Mesothelial cell of epicardium (in vitro differentiated cells): ENCODE measurements around the gene UTS2. TPM values are rescaled to one million over a fixed set of nuclear protein-coding genes. Genes with fewer than 3 reads are reported as not detected.

ENCODE experiments used
- DNase-seq, 2 experiments: peaks; one replicate each; pipeline ENCODE4 v3.0.0; 2021; ENCODE audit warnings: low spot score in 2 of 2; ENCODE audit not compliant: unreplicated experiment in 2 of 2
- H3K27ac Mint-ChIP-seq: 2 replicates; pipeline ENCODE4 v1.8.0; 2021; ENCODE audit warnings: mixed read lengths
- H3K27me3 Mint-ChIP-seq: 2 replicates; pipeline ENCODE4 v1.8.0; 2021; ENCODE audit warnings: low read depth, mixed read lengths
- H3K36me3 Mint-ChIP-seq: 2 replicates; pipeline ENCODE4 v1.8.0; 2021; ENCODE audit warnings: mixed read lengths
- H3K4me1 Mint-ChIP-seq: 2 replicates; pipeline ENCODE4 v1.8.0; 2021; ENCODE audit warnings: mixed read lengths
- H3K4me3 Mint-ChIP-seq: 2 replicates; pipeline ENCODE4 v1.8.0; 2021; ENCODE audit warnings: mild to moderate bottlenecking, moderate library complexity, mixed read lengths
- H3K9me3 Mint-ChIP-seq: 2 replicates; pipeline ENCODE4 v1.8.0; 2021; ENCODE audit warnings: mixed read lengths
- total RNA-seq: library from RNA; stranded (reverse); gene quantifications from 3 replicates; pipeline ENCODE4 v1.2.1, GENCODE V29; 2021
- TF ChIP-seq, protein P1 (sequence below): fragments of 200-600 bp; sonication (generic); IDR thresholded peaks from one replicate; pipeline ENCODE4 v1.5.0; 2021; ENCODE audit warnings: antibody characterized with exemption; ENCODE audit not compliant: unreplicated experiment

The UTS2 gene
- total RNA-seq, 1 donor from 2014 or later = not detected

DNA sequence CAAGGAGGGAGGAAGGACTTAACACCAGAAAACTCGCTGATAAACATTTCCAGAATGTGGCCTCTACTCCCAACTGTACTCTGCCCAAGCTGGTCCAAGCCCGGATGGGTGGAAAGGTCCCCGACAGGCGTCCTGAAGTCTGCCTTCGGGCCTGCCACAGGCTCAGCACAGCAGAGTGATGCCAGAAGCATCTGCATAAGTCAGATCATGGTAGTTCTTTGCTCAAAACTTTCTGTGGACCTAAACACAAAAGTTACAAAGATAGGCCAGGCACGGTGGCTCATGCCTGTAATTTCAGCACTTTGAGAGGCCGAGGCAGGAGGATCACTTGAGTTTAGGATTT, 790 bp upstream of the UTS2 start:
- no peaks in the 10 kb centered on the region for H3K36me3 Mint-ChIP-seq
- TF ChIP-seq, protein P1, sequence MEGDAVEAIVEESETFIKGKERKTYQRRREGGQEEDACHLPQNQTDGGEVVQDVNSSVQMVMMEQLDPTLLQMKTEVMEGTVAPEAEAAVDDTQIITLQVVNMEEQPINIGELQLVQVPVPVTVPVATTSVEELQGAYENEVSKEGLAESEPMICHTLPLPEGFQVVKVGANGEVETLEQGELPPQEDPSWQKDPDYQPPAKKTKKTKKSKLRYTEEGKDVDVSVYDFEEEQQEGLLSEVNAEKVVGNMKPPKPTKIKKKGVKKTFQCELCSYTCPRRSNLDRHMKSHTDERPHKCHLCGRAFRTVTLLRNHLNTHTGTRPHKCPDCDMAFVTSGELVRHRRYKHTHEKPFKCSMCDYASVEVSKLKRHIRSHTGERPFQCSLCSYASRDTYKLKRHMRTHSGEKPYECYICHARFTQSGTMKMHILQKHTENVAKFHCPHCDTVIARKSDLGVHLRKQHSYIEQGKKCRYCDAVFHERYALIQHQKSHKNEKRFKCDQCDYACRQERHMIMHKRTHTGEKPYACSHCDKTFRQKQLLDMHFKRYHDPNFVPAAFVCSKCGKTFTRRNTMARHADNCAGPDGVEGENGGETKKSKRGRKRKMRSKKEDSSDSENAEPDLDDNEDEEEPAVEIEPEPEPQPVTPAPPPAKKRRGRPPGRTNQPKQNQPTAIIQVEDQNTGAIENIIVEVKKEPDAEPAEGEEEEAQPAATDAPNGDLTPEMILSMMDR = no peak
- no peak overlapping the region for H3K4me3 Mint-ChIP-seq
- H3K27ac Mint-ChIP-seq = no peak overlapping the region
- no peak for DNase-seq
- peaks cover 14% of the 10 kb centered on the region for H3K4me1 Mint-ChIP-seq
- H3K27me3 Mint-ChIP-seq = peaks cover 19% of the 10 kb centered on the region
- no peaks in the 10 kb centered on the region for H3K9me3 Mint-ChIP-seq

DNA sequence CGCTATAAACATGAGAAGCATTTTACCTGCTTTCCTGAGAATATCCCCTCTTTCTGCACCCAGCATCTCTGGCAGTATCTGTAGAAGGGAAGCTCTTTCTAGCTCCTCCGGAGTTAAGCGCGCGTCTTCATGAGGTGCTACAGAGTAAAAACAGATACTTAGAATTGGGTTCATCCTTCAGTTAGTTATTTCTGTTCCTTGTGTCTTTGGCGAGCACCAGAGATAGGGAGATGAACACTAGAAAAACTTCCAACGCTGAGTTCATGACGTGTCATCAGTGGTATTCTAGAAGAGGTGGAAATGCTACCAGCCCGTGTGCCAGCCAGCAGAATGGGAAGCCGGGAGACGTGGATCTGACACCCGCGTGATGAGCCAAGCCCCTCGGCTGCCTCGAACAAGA, 2.1 kb downstream of the UTS2 start:
- TF ChIP-seq, protein P1 = no peak
- H3K27ac Mint-ChIP-seq = no peak overlapping the region
- H3K4me3 Mint-ChIP-seq = no peak overlapping the region
- H3K36me3 Mint-ChIP-seq = no peaks in the 10 kb centered on the region
- no peak for DNase-seq
- peaks cover 11% of the 10 kb centered on the region for H3K27me3 Mint-ChIP-seq
- H3K4me1 Mint-ChIP-seq = peaks cover 14% of the 10 kb centered on the region
- no peaks in the 10 kb centered on the region for H3K9me3 Mint-ChIP-seq

DNA sequence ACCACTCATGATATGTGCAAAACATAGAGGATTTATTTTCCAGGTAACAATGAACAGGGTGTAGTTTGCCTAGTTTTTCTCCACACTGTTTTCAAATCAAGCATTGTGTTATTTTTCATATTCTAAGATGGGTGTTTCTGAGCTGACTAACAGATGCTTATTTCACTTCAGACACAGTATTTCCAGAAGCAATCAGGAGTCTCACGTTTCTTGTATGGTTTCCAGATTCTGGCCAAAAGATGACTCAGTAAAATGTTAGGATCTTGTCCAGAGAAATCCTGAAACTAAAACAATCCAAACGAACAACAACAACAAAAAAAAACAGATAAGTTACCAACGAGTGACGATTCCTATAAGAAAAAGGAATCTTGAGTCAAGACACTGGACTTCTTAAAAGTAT, 5.3 kb downstream of the UTS2 start:
- TF ChIP-seq, protein P1 = no peak
- Mint-ChIP-seq H3K9me3 (no peaks in the 10 kb centered on the region), H3K27me3 (peaks cover 11% of the 10 kb centered on the region), H3K36me3 (peaks cover 3% of the 10 kb centered on the region), H3K27ac (no peak overlapping the region), H3K4me3 (no peak overlapping the region), H3K4me1 (peaks cover 3% of the 10 kb centered on the region)
- no peak for DNase-seq

DNA sequence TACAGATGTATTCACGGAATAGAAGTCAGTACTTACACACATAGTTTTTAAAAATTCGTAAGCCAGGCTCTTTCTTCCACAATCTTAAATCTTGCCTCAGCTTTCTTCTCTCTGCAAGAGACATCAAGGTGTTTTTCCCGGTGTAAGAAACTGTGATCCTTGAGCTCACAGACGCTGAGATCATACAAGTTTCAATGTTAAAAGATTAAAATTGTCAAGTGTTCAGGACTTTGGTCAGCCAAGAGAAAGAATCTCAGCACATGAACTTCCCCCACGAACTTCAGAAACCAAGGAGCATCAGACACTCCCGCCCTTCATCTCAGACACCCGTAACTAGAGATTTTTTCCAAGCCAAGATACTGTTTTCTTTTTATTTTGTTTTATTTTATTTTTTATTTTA, 6.2 kb downstream of the UTS2 start:
- Mint-ChIP-seq H3K9me3 (no peaks in the 10 kb centered on the region), H3K27me3 (peaks cover 11% of the 10 kb centered on the region), H3K27ac (no peak overlapping the region), H3K36me3 (peaks cover 4% of the 10 kb centered on the region), H3K4me3 (no peak overlapping the region), H3K4me1 (peaks cover 2% of the 10 kb centered on the region)
- DNase-seq = no peak
- TF ChIP-seq, protein P1 = no peak

DNA sequence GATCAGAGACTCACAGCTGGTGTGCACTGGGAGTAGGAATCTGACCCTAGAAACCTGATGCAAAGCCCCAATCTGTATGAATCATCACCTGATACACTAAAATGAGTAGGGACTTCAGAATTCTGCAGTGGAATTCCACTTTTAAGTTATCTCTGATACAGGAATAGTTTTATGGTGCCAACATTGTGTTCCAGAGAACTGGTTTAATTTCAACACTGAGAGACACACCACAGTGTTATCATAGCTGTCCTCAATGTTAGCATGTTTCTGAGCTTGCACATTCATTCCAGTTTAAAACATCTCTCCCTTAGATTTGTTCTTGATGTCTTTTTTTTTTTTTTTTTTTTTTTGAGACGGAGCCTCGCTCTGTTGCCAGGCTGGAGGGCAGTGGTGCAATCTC, 7.1 kb downstream of the UTS2 start:
- Mint-ChIP-seq H3K36me3 (peaks cover 10% of the 10 kb centered on the region), H3K4me1 (no peaks in the 10 kb centered on the region), H3K27me3 (peaks cover 5% of the 10 kb centered on the region), H3K27ac (no peak overlapping the region), H3K4me3 (no peak overlapping the region), H3K9me3 (peaks cover 2% of the 10 kb centered on the region)
- no peak for DNase-seq
- TF ChIP-seq, protein P1 = no peak

DNA sequence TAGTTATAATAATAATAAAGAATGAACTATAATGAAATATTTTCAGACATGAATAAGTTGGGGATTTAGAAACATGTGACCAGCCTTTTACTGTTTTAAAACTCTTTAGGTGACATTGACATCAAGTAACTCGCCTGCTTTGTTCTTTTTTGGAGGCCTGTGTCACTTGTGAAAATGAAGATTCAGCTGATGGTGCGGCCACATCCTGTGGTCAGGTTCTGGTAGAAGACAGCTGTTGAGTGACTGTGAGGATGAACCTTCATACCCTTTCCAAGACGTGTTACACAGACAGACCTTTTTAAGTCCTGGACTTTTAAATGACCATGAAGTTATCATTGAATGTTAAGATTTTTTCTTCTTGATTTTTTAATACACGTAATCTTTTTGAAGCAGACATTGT, 10.3 kb downstream of the UTS2 start:
- H3K4me3 Mint-ChIP-seq = no peak overlapping the region
- no peaks in the 10 kb centered on the region for H3K27me3 Mint-ChIP-seq
- TF ChIP-seq, protein P1 = no peak
- no peak for DNase-seq
- peaks cover 25% of the 10 kb centered on the region for H3K9me3 Mint-ChIP-seq
- H3K27ac Mint-ChIP-seq = no peak overlapping the region
- no peaks in the 10 kb centered on the region for H3K4me1 Mint-ChIP-seq
- peaks cover 34% of the 10 kb centered on the region for H3K36me3 Mint-ChIP-seq
